GM12874 (cell line): Measurements from ENCODE around the gene PDIA2.

Experiments used
- TF ChIP-seq, protein P1 (sequence below): IDR thresholded peaks from 2 replicates; pipeline ENCODE4 v1.5.1; 2011; ENCODE audit warnings: low read depth, mild to moderate bottlenecking, control low read depth, low read length, moderate library complexity; ENCODE audit not compliant: insufficient read depth

Gene PDIA2

DNA sequence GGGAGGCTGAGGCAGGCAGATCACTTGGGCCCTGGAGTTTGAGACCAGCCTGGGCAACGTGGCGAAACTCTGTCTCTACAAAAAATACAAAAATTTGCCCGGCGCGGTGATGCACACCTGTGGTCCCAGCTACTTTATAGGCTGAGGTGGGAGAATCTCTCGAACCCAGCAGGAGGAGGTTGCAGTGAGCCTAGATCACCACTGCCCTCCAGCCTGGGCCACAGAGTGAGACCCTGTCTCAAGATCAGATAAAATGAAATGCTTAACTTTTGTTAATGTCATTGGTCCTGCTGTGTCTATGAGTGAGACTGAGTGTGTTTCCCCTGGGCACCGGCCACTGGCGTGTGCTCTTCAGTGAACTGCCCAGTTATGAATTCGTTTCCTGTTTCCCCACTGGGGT is 37.9 kb upstream of the PDIA2 start:
- TF ChIP-seq, protein P1, sequence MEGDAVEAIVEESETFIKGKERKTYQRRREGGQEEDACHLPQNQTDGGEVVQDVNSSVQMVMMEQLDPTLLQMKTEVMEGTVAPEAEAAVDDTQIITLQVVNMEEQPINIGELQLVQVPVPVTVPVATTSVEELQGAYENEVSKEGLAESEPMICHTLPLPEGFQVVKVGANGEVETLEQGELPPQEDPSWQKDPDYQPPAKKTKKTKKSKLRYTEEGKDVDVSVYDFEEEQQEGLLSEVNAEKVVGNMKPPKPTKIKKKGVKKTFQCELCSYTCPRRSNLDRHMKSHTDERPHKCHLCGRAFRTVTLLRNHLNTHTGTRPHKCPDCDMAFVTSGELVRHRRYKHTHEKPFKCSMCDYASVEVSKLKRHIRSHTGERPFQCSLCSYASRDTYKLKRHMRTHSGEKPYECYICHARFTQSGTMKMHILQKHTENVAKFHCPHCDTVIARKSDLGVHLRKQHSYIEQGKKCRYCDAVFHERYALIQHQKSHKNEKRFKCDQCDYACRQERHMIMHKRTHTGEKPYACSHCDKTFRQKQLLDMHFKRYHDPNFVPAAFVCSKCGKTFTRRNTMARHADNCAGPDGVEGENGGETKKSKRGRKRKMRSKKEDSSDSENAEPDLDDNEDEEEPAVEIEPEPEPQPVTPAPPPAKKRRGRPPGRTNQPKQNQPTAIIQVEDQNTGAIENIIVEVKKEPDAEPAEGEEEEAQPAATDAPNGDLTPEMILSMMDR = no peak

- TF ChIP-seq, protein P1 = no peak
Observed at GRCh38 chr16:247027-247426, 35.9 kb upstream of the PDIA2 start.

GRCh38 chr16:249431-249830 is 33.5 kb upstream of the PDIA2 start:
- TF ChIP-seq, protein P1 = no peak

DNA sequence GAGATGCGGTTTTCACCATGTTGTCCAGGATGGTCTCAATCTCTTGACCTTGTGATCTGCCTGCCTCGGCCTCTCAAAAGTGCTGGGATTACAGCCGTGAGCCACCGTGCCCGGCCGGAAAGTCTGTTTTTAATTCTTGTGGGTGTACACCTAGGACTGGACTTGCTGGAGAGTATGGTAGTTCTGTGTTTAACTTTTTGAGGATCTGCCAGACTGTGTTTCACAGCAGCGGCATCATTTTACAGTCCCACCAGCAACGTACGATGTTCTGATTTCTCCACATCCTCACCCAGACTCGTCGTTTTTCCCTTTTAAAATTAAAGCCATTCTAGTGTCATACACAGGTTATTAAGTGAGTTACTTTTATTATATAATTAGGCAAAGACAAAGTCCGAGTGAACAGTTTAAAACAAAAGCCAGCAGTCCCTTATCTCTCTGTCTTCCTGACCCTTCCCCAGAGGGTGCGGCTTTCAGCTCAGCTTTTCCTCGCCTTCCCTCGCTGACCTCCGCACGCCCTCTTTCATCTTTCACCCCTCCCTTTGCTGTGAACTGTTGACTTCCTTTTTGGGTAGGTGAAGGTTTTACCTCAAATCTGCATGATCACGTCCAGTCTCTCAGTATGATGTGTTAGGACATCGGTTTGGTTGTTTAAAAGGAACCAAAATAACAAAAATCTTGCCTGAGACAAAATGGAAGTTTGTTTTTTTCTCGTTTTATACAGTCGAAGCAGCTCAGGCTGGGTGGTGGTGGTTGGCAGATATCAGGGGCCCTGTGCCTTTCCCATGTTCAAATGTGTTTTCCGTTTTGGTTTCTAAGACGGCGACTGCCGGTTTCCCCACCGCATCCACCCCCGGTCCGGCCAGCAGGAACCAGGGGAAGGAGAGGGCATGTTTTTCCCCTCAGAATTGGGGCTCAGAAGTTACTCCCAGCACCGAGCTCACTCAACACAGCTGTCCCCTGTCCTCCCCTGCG is 30.3 kb upstream of the PDIA2 start:
- TF ChIP-seq, protein P1 = no peak

- TF ChIP-seq, protein P1 = no peak
Observed at GRCh38 chr16:253833-254232, 29.1 kb upstream of the PDIA2 start.

DNA sequence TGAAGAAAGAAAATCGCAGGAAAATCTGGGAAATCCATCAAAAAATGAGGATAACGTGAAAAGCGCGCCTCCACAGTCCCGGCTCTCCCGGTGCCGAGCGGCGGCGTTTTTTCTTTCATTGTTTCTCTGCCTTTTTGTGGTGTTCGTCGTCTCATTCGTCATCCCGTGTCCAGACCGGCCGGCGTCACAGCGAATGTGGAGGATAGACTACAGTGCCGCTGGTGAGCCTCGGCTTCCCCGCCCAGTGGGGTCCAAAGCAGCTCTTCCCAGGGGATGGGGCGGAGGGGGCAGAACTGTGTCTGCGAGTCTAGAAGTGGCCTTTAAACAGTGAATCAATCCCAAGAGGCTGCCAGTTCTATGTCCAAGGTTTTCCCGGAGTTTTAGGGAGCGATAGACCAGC is 28.5 kb upstream of the PDIA2 start:
- TF ChIP-seq, protein P1 = no peak

GRCh38 chr16:255183-255582 is 27.8 kb upstream of the PDIA2 start:
- TF ChIP-seq, protein P1 = no peak
